Heart left ventricle (tissue), 13 donors: ENCODE data around the gene HTR2A.

Experiments
- CTCF ChIP-seq, 12 donors: fragments of 200-600 bp; sonication (generic) in 4 of 12; IDR thresholded peaks; one replicate each; pipeline versions ENCODE4 v1.5.0 to v1.8.0; 2018 to 2022; ENCODE audit warnings: antibody characterized with exemption in 12 of 12, mild to moderate bottlenecking in 5 of 12
- POLR2A ChIP-seq, 2 donors: fragments of 450-650 bp; IDR thresholded peaks; one replicate each; pipeline ENCODE4 v1.6.1; 2017; ENCODE audit warnings: antibody characterized with exemption in 2 of 2, mild to moderate bottlenecking in 2 of 2, moderate library complexity in 2 of 2
- donor health status: ischemic (EF 13 %, LVEDD 7.1; RV severe dilation, severe dysfunction).
- donor health status: DM: no; HTN: yes; CAD: no.
- donor health status: DM: no; HTN: no; CAD: no.
- donor health status: ischemic (EF 25% LVEDD 6.9; RV normal size, moderate dysfunction).
- donor health status: ischemic (EF 25% LVEDD 5.7; RV mildly dilated, moderate dysfunction).
- donor health status: ischemic (EF 35%, LVEDD 5.7; RV mildly dilated, moderate dysfunction).
- donor health status: nonischemic (EF 11% LVEDD 7.7; RV severe dilation, severe dysfunction).
- donor health status: DM: yes; HTN: yes; CAD: no.
- donor health status: PGD.
- donor health status: ischemic (EF 29% LVEDD 5.4; RV normal size, mild dysfunction).
- donor health status: nonischemic (EF 23%, LVEDD 6.1; RV moderate dilation, normal function).

- TF ChIP-seq CTCF (IDR thresholded peaks at IDR 0.05) (no peak), POLR2A (IDR thresholded peaks at IDR 0.05) (no peak)
These were observed 113.3 kb downstream of the HTR2A start for GRCh38 chr13:46783504-46783903.
